IPS-18c (cell line): ENCODE measurements around the gene KDM5A.

Experiments used
- H3K4me3 ChIP-seq: 2 replicates; pipeline ENCODE4 v1.7.0; 2013; ENCODE audit warnings: low read depth, mild to moderate bottlenecking, low read length, moderate library complexity; ENCODE audit not compliant: insufficient read depth
- H3K9me3 ChIP-seq: one replicate; pipeline ENCODE4 v1.6.1; 2013; ENCODE audit warnings: mild to moderate bottlenecking, low read length, moderate library complexity; ENCODE audit not compliant: control insufficient read depth, insufficient read depth

The KDM5A gene

DNA sequence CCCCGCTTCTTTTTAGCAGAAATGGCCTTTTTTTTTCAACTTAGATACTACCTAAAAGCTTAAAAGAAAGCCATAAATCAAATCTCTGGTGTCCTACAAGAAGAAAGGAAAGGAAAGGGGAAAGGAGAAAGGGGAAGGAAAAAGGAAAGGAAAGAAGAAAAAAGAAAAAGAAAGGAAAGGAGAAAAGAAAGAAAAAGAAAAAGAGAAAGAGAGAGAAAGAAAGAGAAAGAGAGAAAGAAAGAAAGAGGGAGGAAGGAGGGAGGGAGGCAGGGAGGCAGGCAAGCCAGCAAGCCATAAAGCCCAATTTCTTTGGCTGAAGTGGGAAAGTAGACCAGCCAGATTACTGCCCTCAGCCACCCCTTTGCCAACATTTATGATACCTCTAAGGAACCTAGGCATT lies 94.0 kb downstream of the KDM5A start:
- no peaks in the 10 kb centered on the region for H3K9me3 ChIP-seq

DNA sequence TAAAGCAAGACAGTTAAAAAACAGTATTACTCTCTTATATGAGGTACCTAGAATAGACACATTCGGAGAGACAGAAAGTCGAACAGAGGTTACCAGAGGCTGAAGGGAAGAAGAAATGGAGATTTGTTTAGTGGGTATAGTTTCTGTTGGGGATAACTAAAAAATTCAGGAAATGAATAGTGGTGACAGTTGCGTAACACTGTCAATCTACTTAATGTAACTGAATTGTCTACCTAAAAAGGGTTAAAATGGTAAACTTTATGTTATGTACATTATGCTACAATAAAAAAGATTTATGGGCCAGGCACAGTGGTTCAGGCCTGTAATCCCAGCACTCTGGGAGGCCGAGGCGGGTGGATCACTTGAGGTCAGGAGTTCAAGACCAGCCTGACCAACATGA lies 95.9 kb downstream of the KDM5A start:
- H3K9me3 ChIP-seq, result no peaks in the 10 kb centered on the region
- no peak overlapping the region for H3K4me3 ChIP-seq

More for the DNA sequence above, 94.0 kb downstream of the KDM5A start:
- H3K4me3 ChIP-seq, result no peak overlapping the region

GRCh38 chr12:292186-292585 lies 96.9 kb downstream of the KDM5A start:
- Histone ChIP-seq H3K4me3 (no peak overlapping the region), H3K9me3 (no peaks in the 10 kb centered on the region)

DNA sequence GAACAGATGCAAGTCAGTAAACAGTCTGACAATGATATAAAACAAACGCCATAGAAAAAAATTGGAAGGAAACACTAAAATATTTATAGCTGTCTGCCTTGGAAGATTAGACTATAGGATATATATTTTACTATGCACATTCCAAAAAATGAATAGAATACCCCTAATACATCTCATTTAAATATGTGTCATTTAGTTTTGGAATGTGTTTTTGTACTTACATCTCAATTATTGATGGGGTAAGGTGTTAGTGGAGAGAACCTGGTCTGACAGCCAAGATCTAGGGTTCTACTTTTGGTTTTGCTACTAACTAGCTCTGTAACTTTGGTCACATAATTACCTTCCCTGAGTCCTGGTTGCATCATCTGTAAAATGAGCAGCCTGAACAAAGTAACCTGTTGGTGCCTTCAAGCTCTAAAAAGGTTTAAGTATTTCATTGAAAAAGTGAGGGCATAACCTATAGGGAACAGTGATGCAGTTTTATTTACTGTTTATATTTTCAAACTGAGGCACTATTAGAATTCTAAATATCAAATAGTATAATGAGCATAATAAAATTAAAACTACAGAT lies 97.9 kb downstream of the KDM5A start:
- H3K9me3 ChIP-seq, result no peaks in the 10 kb centered on the region
- H3K4me3 ChIP-seq, result no peak overlapping the region

DNA sequence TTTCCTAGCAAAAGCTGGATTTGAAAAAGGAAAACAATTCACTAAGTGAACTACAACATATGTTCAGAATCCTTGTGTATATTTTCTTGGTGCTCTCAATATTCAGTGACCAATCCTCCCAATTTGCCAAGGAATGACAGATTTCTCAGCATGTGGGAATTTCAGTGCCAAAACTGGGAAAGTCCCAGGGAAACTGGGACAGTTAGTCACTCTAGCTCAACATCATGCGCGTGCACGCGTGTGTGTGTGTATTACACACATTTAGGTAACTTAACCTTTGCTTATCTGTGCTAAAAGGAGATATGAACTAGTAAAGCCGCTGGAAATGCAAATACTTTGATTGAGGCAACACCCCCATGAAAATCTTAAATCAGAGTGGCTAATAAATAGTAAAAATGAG lies 100.4 kb downstream of the KDM5A start:
- no peak overlapping the region for H3K4me3 ChIP-seq
- no peaks in the 10 kb centered on the region for H3K9me3 ChIP-seq

GRCh38 chr12:286531-287300 lies 102.4 kb downstream of the KDM5A start:
- Histone ChIP-seq H3K4me3 (no peak overlapping the region), H3K9me3 (no peaks in the 10 kb centered on the region)

DNA sequence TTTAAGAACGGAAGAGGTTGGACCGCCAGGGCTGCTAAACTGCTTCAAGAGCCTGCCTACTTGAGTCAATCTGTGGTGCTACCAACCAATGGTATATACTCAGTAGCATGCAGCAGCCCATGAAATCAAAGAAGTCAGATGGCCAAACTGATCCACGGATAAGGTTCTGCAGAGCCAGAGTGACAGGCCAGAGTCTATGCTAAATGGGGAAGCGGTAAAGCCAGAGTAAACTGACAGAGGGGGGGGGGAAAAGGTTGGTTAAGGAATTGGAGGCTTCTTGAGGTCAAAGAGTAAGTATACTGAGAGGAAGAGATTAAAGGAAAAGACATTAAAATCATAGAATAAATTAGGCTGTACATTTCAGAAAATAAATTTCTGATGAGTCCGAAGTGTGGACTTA lies 111.1 kb downstream of the KDM5A start:
- H3K4me3 ChIP-seq, result no peak overlapping the region
- H3K9me3 ChIP-seq, result no peaks in the 10 kb centered on the region

DNA sequence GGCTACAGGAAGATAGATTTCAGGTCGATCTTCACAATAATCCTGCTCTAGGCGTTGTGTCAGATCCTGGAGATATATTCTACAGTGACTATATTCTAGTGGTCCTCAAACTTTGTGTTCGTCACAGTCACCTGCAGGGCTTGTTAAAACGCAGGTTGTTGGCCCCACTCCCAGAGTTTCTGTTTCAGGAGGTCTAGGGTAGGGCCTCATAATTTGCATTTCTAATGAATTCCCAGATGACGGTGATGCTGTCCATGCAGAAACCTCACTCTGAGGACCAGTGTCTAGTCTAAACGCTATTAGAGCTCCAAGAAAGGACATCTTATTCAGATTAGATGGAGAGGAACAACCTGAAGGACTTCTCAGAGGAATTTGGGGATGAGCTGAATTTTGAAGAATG lies 113.3 kb downstream of the KDM5A start:
- Histone ChIP-seq H3K4me3 (no peak overlapping the region), H3K9me3 (no peaks in the 10 kb centered on the region)

DNA sequence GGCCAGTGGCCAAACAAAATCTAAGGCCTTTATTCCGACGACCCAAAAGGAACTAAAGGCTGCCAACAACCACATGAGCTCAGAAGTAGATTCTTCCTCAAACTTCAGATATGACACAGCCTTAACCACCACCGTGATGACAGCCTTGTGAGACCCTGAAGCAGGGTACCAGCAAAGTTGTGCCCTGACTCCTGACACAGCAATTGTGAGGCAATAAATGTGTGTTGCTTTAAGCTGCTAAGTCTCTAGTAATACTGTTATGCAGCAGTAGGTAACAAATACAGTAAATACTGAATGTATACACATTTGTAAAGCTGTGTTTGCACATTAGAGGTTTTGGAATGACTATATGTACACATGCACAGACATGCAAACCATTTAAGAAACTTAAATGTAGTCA lies 115.7 kb downstream of the KDM5A start:
- no peak overlapping the region for H3K4me3 ChIP-seq
- H3K9me3 ChIP-seq, result no peaks in the 10 kb centered on the region

- no peak overlapping the region for H3K4me3 ChIP-seq
- no peaks in the 10 kb centered on the region for H3K9me3 ChIP-seq
Observed at GRCh38 chr12:272942-273341, 116.2 kb downstream of the KDM5A start.

- no peaks in the 10 kb centered on the region for H3K9me3 ChIP-seq
Observed at GRCh38 chr12:271161-271560, 118.0 kb downstream of the KDM5A start.

DNA sequence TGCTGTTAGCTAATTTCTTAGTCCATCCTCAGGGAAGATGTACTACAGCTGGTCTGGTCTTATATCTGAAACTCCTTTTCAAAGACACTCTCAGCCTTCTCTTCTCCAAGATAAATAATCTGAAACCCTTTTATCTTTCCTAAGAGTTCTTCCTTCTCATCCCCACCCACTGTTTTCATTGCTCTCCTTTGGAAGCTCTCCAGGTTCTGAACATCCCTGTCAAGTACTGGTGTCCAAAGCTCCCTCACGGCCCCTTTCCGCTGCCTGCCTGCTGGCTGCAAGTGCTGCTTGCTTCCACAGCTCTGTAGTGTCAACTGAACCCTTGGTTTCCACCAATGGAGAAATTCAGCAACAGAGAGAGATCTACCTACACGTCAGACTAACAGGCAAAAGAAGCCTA lies 119.9 kb downstream of the KDM5A start:
- H3K9me3 ChIP-seq, result no peaks in the 10 kb centered on the region
- H3K4me3 ChIP-seq, result no peak overlapping the region

More at GRCh38 chr12:271161-271560, 118.0 kb downstream of the KDM5A start:
- H3K4me3 ChIP-seq, result no peak overlapping the region

- Histone ChIP-seq H3K4me3 (no peak overlapping the region), H3K9me3 (no peaks in the 10 kb centered on the region)
Observed at GRCh38 chr12:268483-268840, 120.7 kb downstream of the KDM5A start.

DNA sequence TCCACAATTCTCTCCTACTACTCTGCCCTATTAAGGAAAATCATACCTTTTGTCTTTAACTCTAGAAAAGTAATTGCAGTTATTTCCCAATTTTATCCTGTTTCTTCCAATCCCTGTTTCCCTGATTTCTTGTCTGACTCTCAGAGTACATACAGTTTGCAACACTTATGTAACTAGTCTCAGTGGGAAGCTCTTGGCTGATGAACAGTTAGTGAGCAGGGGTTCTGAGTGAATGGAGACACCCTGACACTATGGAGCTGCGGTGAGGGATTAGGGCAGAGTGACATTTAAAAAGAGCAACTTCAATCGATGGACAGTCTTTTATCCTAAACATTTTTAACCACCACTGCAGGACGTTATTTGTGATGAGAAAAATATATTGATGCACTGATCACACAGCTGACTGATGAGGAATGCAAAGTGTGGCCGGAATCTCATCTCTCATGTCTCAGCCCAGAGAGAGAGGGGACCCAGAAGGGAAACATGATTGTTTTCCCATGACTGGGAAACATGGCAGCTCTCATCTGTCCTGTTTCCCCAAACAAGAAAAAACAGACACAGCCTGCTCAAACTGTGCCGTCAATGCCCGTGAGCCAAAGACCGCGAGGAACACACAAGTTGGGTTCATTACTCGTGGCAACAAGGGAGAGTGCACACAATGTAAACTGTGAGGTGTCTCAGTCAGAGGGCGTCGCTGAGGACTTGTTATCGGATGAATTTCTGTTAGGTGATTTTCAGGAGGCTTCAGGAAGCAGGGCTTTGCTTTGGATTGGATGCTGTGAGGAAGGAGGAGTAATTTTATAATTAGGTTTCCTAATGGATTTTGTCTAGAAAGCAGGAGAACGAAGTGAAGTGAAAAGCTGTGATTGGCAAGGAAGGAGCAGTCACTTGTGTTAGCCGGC lies 121.3 kb downstream of the KDM5A start:
- H3K9me3 ChIP-seq, result no peaks in the 10 kb centered on the region

GRCh38 chr12:265096-265495 lies 124.0 kb downstream of the KDM5A start:
- H3K4me3 ChIP-seq, result no peak overlapping the region
- H3K9me3 ChIP-seq, result no peaks in the 10 kb centered on the region

More for the DNA sequence above, 121.3 kb downstream of the KDM5A start:
- H3K4me3 ChIP-seq, result no peak overlapping the region

DNA sequence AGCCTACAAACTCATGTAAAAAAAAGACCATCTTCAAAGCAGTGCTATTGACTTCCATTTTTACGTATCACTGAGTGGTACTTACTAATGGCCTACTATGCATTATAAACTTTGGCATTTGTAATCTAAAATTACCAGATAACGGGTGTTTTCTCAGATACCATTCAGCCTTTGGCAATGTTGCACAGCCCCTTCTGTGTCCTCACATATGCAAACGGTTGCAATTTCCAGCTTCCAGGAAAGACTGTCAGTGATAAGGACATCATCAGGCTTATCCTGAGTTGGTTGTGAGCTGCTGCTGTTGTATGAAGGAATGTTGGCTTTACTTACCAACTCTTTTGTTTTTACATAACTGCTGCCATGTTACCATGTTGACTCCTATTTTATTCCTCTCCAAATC lies 124.9 kb downstream of the KDM5A start:
- Histone ChIP-seq H3K9me3 (no peaks in the 10 kb centered on the region), H3K4me3 (no peak overlapping the region)

DNA sequence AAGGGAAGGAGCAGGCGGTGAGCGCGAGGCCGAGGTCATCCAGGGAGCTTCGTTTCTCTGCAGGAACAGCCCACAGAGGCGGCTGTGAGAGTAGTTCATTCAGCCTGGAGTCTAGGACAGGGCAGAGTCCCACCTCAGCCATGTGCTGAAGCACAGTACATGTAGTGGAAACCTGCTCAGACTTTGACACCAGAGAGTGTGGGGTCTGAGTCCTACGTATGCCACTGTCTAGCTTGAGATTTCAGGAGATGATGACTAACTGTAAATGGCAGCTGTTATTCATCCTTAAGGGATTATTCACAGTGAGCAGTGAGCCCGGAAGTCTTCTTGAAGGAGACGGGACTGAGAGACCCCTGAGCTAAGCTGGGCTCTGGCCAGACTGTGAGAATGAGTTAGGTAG lies 125.5 kb downstream of the KDM5A start:
- Histone ChIP-seq H3K9me3 (no peaks in the 10 kb centered on the region), H3K4me3 (no peak overlapping the region)

GRCh38 chr12:262817-263216 lies 126.3 kb downstream of the KDM5A start, which contains the start of gene SLC6A13:
TSS of gene SLC6A13 (minus strand) at chr12:262836. CDS start at chr12:260052, 2,784 bp downstream.
- H3K4me3 ChIP-seq, result no peak within 1 kb of the TSS

More at GRCh38 chr12:262817-263216, 126.3 kb downstream of the KDM5A start, which contains the start of gene SLC6A13:
- H3K9me3 ChIP-seq, result no peaks in the 10 kb centered on the region
